Panc1 (cell line): Measurements from ENCODE around the gene WNT3. TPM values are rescaled to one million over a fixed set of nuclear protein-coding genes. Genes with fewer than 3 reads are reported as not detected.

Experiments used
- ATAC-seq: fragments of 200-7000 bp; cut with Tn5 transposase; 2 replicates; pipeline ENCODE4 v1.9.1; 2020; ENCODE audit warnings: mild to moderate bottlenecking, moderate library complexity
- BruUV-seq: library from RNA; stranded (reverse); fragments of 400-500 nt; replicated peaks from 2 replicates; lab custom pipeline; 2021; lab: Mats Ljungman, UMichigan
- CTCF ChIA-PET: fragments of 300-600 bp; sonication (Branson Sonifier 250); formaldehyde crosslinking; loops from one replicate; lab custom pipeline; 2022; ENCODE audit warnings: antibody characterized with exemption; lab: Charles Lee
- POLR2A ChIA-PET: fragments of 300-600 bp; sonication (Branson Sonifier 250); formaldehyde crosslinking; loops from one replicate; lab custom pipeline; 2022; ENCODE audit warnings: antibody characterized with exemption; lab: Charles Lee
- DNase-seq: peaks from one replicate; pipeline ENCODE4 v3.0.0-alpha.2; 2010; ENCODE audit warnings: low read depth, low spot score
- H3K27ac ChIP-seq: 2 replicates; pipeline ENCODE4 v1.5.1; 2011; ENCODE audit warnings: mild to moderate bottlenecking, low read length, inconsistent platforms
- H3K27me3 ChIP-seq: fragments of 200-500 bp; sonication (Bioruptor generic); 2 replicates; pipeline ENCODE4 v1.6.0; 2014; ENCODE audit warnings: low read length, inconsistent platforms; ENCODE audit not compliant: control insufficient read depth, insufficient read depth
- H3K36me3 ChIP-seq: fragments of 200-500 bp; sonication (Bioruptor generic); 2 replicates; pipeline ENCODE4 v1.5.1; 2014; ENCODE audit warnings: inconsistent platforms, mild to moderate bottlenecking, low read length, moderate library complexity; ENCODE audit not compliant: control insufficient read depth, insufficient read depth
- H3K4me1 ChIP-seq: 2 replicates; pipeline ENCODE4 v1.5.1; 2011; ENCODE audit warnings: inconsistent platforms, mild to moderate bottlenecking, low read length, moderate library complexity; ENCODE audit not compliant: control insufficient read depth, insufficient read depth
- H3K4me3 ChIP-seq, 2 experiments: 2 replicates each; pipeline ENCODE4 v1.5.1; 2011 to 2012; ENCODE audit warnings: low read depth in 2 of 2, low read length in 2 of 2, mild to moderate bottlenecking in 2 of 2, inconsistent platforms in 1 of 2, moderate library complexity in 1 of 2
- H3K9me3 ChIP-seq: fragments of 200-500 bp; sonication (Bioruptor generic); 2 replicates; pipeline ENCODE4 v1.5.1; 2014; ENCODE audit warnings: low read depth, mild to moderate bottlenecking, inconsistent platforms, low read length, moderate library complexity; ENCODE audit not compliant: control insufficient read depth, insufficient read depth
- CTCF ChIP-seq: fragments of 450-650 bp; IDR thresholded peaks from 2 replicates; pipeline ENCODE4 v1.5.1; 2017; ENCODE audit warnings: mild to moderate bottlenecking
- POLR2AphosphoS5 ChIP-seq: IDR thresholded peaks from 2 replicates; pipeline ENCODE4 v1.6.1; 2012; ENCODE audit warnings: mild to moderate bottlenecking, low read depth, low read length, moderate library complexity
- REST ChIP-seq, 2 experiments: IDR thresholded peaks; 2 replicates each; pipeline ENCODE4 v1.6.1; 2011 to 2012; ENCODE audit warnings: low read depth in 2 of 2, control low read depth in 1 of 2, low read length in 1 of 2, mild to moderate bottlenecking in 1 of 2, moderate library complexity in 1 of 2; ENCODE audit not compliant: insufficient read depth in 1 of 2
- SIN3A ChIP-seq: IDR thresholded peaks from 2 replicates; pipeline ENCODE4 v1.6.1; 2012; ENCODE audit warnings: low read depth, mild to moderate bottlenecking, low read length, moderate library complexity, borderline replicate concordance; ENCODE audit not compliant: insufficient read depth
- TCF7L2 ChIP-seq: IDR thresholded peaks from 2 replicates; pipeline ENCODE4 v1.6.1; 2011; ENCODE audit warnings: mild to moderate bottlenecking, low read depth, low read length, inconsistent platforms
- in situ Hi-C: cut with HindIII; loops from 2 replicates; pipeline ENCODE4 v1.10.0; 2016; ENCODE audit warnings: low sequenced_read_pairs, low pct_unique_long_range_greater_than_20kb
- intact Hi-C: fragments of 100-400 bp; cut with micrococcal nuclease; formaldehyde crosslinking; loops from one replicate; pipeline ENCODE4 v1.10.0; 2022; ENCODE audit not compliant: unreplicated experiment
- total RNA-seq: library from RNA; stranded (reverse); gene quantifications from one replicate; pipeline ENCODE4 v1.2.1, GENCODE V29; 2021; ENCODE audit not compliant: unreplicated experiment

The WNT3 gene
- total RNA-seq, 1 experiment from 2014 or later: 3.4 TPM

- ChIA-PET POLR2A (no interaction called here), CTCF (no interaction called here)
- no peaks in the 10 kb centered on the region for H3K9me3 ChIP-seq
- H3K27me3 ChIP-seq: no peaks in the 10 kb centered on the region
- intact Hi-C loops (no loop called here), in situ Hi-C loops (no loop called here)
- TF ChIP-seq SIN3A (no peak), REST (IDR thresholded peaks at IDR 0.05; ENCODE audit: insufficient read depth in 1 of 2, low read depth in 2 of 2, low read length in 1 of 2) (no peak), TCF7L2 (no peak), CTCF (no peak), POLR2AphosphoS5 (no peak)
- no peak overlapping the region for H3K27ac ChIP-seq
- H3K4me1 ChIP-seq: no peaks in the 10 kb centered on the region
- DNase-seq: no peak
- no peak for ATAC-seq
- H3K4me3 ChIP-seq: no peak overlapping the region
- BruUV-seq: no TSS peak
- no peaks in the 10 kb centered on the region for H3K36me3 ChIP-seq
Observed at GRCh38 chr17:46866325-46866724, 47.8 kb upstream of the WNT3 start.

- TF ChIP-seq POLR2AphosphoS5: no peak
- no peak for TF ChIP-seq SIN3A
- TF ChIP-seq REST (IDR thresholded peaks at IDR 0.05; ENCODE audit: insufficient read depth in 1 of 2, low read depth in 2 of 2, low read length in 1 of 2): no peak
- no peak for TF ChIP-seq CTCF
- no peak for TF ChIP-seq TCF7L2
- H3K4me3 ChIP-seq: no peak overlapping the region
- CTCF ChIA-PET: no interaction called here
- intact Hi-C loops (no loop called here), in situ Hi-C loops (no loop called here)
- no peak for DNase-seq
- no TSS peak for BruUV-seq
- H3K36me3 ChIP-seq: no peaks in the 10 kb centered on the region
- no peak for ATAC-seq
- H3K4me1 ChIP-seq: no peaks in the 10 kb centered on the region
- POLR2A ChIA-PET: no interaction called here
- H3K27ac ChIP-seq: no peak overlapping the region
- no peaks in the 10 kb centered on the region for H3K9me3 ChIP-seq
- H3K27me3 ChIP-seq: no peaks in the 10 kb centered on the region
Observed at GRCh38 chr17:46865100-46865499, 46.6 kb upstream of the WNT3 start.
